ENCODE measurements around the gene YIPF7.
A peak's percentile ranks its signal among the peaks of the same experiment; 100 is the strongest.

Gene YIPF7

DNA sequence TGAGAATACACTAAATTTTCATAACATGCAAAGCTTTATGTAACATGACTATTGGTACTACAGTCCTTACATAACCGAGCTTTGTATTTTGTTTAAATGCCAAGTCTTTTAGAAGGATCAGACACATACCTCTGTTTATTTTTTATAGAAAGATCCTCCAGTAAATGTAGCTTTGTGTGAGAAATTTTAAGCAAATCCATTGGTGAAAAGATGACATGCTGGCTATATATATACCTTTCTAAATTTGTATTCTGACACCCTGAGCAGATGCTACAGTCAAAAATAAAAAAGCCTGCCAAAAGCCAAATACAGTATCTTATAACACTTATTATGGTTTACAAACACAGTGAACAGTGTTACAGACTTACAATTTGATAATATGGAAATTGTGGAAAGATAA, at the start of gene YIPF7:
Gene YIPF7 (minus strand): TSS at position 201 of the 400 bp plus-strand sequence. CDS start 1,525 bp downstream, outside the sequence.
- DNase-seq (ENCODE audit: low read depth in 1 of 2, low spot score in 1 of 2): no peak

DNA sequence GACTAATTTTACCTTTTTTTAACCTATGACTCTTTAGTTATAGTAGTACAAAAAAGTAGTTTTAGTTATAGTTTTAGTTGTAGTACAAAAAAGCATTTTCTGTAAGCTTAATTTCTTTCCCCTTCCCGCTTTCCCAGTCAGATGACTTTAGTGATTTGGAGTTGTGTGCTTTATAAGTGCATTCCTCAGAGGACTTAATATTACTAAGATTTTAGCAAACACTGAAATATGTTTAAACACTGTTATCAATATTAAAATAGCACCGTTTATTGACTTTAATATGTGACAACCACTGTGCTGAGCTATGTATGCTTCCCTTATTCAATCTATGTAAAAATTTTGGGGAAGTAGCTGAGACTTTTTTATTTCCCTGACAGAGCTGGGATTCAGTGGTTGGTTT, 49.6 kb upstream of the YIPF7 start:
- DNase-seq (ENCODE audit: low read depth in 1 of 2, low spot score in 1 of 2): no peak

DNA sequence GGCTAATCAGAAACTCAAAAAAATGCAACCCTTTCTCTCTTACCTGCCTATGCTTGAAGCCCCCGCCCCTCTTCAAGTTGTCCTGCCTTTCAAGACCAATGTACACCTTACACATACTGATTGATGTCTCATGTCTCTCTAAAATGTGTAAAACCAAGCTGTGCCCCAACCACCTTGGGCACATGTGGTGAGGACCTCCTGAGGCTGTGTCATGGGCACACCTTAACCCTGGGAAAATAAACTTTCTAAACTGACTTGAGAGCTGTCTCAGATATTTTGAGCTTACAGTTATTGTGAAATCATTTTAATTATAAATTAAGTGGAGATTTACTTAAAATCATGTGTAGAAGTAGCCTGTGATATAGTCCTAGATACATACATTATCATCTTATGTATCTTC, 49.0 kb upstream of the YIPF7 start:
- no peak for DNase-seq (ENCODE audit: low read depth in 1 of 2, low spot score in 1 of 2)

DNA sequence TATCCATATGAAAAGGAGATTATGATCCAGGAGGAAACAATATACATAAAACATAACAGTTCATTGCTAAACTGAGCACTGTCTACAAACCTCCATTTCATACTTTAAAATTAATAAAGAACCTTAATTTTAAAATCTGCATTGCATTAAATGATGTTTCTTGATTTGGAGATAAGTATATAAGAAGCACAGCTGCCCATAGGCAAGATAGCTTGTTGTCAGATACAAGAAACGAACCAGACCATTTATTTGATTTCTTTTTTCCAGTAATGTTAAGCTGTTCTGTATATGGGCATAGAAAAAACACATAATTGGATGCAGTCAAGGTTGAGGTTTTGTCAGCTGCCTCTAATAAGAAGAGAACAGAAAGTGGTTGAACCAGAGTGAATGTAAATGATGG, 33.2 kb upstream of the YIPF7 start:
- DNase-seq (ENCODE audit: low read depth in 1 of 2, low spot score in 1 of 2): no peak

DNA sequence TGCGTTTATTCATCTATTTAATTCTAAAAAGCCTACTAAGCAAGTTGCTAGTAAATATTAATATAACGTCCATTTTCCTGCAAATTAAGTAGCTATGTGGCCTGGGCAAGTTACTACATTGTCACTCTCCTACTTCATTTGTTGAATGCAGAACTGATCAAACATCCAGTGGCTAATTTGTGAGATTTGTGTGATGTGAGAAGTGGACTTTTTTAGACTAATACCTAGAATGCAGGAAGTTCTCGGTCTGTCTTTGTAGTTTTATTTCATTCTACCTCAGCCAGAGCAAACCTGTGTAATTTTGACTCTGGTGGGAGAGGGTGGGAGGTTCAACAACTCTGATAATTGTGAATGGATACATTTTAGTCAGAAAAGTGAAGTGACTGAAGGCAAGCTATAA, 27.6 kb upstream of the YIPF7 start:
- no peak for DNase-seq (ENCODE audit: low read depth in 1 of 2, low spot score in 1 of 2)

DNA sequence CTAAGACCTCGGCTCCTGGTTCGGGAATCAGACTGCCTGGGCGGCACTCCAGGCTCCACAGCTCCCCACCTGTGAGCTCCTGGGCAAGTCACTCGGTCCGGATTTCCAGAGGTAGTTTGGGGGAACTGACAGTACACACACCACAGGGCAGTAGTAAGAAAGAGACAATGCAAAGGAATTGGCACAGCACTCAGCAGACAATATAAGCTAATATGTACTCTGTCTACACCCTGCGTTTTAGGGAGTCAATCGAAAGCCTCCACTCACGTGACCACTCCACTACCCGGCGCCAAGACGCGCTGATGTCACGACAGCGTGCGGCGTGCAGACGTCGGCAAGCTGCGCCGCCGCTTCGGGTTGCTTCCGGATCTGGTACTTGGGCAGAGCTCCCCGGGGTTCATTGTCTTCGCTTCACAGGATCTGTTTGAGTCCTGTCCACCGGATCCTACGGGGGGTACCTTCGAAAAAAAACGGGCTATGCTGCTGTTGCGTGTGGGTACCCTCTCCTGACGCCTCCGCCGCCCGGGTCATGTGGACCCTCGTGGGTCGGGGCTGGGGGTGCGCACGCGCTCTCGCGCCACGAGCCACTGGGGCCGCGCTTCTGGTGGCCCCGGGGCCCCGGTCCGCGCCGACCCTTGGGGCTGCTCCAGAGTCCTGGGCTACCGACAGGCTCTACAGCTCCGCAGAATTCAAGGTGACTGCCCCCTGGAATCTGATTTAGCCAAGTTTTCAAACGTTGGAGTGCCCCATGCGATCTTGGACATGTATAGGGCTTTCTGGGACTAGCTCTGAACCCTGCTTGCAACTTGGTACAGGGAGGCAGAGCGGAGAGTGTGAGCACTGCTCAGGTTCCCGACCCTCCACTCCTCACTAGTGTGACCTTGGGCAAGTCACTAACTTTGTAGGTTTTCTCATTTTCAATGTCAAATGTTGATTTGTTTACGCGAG, 26.9 kb upstream of the YIPF7 start, which contains the start of gene GUF1:
Gene GUF1 (plus strand): TSS at position 327 of the 948 bp plus-strand sequence. CDS start 203 bp downstream, at position 530.
- DNase-seq (ENCODE audit: low read depth in 1 of 2, low spot score in 1 of 2): peak; percentile 79 to 85

DNA sequence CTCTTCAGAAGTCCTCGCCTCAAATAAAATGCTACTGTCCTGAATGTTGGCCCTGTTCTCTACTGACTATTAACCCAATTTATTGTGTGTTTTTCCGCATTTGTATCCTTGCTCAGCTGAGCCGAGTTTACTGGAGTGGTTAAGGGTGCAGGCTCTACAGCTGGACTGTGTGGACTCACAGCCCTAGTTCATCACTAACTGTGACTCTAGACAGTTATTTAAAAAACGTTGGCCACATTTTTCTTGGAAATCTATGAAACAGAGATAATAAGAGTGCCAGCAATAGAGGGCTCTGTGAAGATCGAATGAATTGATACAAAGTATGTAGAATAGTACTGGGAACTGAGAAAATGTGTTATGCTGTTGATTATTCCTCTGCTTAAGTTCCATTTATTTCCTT, 23.9 kb upstream of the YIPF7 start:
- no peak for DNase-seq (ENCODE audit: low read depth in 1 of 2, low spot score in 1 of 2)

DNA sequence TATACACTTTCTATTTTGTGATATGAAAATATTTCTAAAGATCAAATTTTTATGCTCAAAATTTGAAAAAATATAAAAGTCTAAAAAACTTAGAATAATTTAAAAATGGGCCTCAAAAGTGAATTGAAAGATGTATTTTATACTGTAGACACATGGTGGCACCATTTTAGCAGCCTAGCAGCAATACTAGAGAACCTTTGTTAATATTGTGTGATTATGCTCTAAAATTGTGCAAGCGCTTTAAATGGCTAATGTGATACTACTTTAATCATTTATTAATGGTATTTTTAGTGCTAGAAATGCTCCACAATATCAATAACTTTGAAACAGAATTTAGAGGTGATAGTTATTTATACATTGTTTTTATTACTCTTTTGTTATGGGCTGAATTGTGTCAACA, 23.0 kb upstream of the YIPF7 start:
- no peak for DNase-seq (ENCODE audit: low read depth in 1 of 2, low spot score in 1 of 2)

DNA sequence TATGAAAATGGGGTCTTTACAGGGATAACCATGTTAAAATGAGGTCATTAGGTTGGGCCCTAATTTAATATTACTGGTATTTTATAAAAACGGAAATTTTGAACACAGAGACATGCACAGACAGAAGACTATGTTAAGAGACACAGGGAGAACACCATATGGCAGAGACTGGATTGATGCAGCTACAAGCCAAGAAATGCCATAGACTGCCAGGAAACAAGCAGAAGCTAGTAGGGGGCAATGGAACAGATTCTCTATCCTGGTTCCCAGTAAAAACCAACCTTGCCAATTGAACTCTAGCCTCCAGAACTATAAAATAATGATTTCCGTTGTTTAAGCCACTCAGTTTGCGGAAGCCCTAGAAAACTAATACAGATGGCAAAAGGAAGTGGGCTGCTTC, 20.2 kb upstream of the YIPF7 start:
- DNase-seq (ENCODE audit: low read depth in 1 of 2, low spot score in 1 of 2): no peak

DNA sequence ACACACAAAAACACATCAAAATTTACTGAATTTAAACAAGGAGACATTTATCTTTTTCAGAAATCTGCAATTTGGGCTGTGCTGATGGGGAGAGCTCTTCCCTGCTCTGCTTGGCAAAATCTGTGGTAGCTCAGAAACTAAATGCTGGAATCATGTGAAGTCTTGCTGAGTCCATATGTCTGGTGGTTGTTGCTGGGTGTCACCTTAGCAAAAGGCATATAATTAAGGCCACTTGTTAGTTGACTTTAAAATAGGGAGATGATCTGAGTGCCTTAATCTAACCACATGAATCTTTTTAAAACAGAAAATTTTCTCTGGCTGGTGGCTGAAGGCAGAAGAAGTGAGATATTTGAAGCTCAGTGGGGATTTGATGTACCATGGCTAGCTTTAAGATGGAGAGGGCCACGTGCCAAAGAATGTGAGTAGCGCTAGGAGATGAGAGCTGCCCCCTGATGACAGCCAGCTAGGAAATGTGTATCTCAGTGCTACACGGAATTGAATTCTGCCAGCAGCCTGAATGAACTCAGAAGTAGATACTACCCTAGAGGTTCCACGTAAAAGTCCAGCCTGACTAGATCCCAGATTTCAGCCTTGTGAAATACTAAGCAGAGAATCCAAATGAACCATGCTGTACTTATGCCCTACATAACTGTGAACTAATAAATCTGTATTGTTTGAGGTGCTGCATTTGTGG, 19.2 kb upstream of the YIPF7 start:
- DNase-seq (ENCODE audit: low read depth in 1 of 2, low spot score in 1 of 2): no peak

DNA sequence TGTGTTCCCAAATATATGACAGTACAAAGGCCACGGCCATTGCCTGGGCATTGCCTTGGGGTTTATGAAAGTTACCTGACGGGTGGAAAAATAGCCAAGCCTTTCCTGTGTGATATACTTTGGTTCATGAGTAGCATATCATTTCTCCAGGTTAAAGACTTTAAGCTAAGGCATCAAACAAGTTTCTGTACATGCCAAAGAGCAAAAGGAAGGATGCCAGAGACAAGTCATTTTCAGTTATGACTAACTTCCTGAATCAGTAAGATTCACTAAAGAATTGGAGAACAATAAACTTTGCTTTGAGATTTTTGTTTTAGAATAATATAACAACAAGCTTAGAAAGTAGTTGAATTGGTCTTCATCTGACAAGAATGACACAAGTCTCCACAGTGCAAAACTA, 17.1 kb upstream of the YIPF7 start:
- no peak for DNase-seq (ENCODE audit: low read depth in 1 of 2, low spot score in 1 of 2)

DNA sequence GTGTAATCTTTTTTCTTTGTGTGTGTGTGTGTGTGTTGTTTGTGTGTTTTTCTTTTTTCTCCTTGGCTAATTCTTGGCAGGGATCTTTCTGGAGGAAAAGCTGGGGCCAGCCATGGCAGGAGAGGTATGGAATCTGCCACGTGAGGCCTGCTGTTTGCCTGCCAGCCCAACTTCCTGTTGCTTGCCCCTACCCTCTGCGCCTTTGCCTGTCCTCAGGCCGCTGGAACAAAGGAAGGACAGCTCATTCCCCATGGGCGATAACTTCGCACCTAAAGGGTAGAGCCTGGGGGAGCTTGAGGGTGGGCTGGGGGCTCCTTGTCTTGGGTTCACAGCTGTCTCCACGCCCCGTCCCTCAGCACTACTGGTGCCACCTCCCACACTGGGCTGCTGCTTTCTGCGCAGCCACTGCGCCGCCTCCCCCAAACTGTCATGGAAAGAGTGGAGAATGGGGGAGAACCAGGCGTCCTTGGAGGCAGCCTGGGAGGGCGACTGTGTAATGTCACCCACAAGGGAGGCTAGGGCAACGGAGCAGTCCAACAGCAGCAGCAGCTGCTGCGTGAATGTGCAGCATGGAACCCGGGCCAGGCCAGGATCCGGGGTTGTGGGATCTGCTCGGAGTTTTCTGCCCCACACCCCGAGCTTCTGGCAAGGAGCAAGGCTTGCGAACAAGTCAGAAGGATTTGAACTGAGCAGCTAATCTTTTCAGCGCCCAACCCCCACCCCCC, 12.3 kb upstream of the YIPF7 start:
- no peak for DNase-seq (ENCODE audit: low read depth in 1 of 2, low spot score in 1 of 2)

DNA sequence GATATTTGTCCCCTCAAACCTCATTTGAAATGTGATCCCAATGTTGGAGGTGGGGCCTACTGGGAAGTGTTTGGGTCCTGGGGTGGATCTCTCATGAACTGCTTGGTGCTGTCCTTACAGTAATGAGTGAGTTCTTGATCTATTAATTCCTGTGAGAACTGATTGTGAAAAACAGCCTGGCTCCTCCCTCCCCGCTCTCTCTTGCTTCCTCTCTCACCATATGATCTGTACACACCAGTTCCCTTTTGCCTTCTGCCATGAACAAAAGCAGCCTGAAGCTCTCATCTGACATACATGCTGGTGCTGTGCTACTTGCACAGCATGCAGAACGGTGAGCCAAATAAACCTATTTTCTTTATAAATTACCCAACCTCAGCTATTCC, 11.2 kb upstream of the YIPF7 start:
- DNase-seq (ENCODE audit: low read depth in 1 of 2, low spot score in 1 of 2): no peak

DNA sequence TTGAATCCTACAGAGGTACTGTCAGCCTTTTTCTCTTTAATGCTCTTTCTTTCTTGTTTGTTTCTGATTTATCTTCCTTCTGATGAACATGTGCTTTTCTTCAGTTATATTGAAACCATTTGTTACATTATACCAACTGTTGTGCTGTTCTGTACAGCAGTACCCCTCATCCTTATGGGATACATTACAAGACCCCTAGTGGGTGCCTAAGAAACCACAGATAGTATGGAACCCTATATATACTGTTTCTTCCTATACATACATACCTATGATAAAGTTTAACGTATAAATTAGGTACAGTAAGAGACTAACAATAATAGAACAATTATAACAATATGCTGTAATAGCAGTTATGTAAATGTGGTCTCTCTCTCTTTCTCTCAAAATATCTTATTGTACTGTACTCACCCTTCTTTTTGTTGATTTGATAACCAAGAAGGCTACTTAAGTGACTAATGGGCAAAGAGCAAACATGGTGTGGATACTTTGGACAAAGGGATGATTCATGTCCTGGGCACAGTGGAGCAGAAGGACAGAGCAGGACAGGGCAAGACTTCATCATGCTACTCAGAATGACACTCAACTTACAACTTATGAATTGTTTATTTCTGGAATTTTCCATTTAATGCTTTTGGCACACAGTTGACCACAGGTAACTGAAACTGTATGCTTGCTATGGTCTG, 10.7 kb upstream of the YIPF7 start:
- DNase-seq (ENCODE audit: low read depth in 1 of 2, low spot score in 1 of 2): no peak

DNA sequence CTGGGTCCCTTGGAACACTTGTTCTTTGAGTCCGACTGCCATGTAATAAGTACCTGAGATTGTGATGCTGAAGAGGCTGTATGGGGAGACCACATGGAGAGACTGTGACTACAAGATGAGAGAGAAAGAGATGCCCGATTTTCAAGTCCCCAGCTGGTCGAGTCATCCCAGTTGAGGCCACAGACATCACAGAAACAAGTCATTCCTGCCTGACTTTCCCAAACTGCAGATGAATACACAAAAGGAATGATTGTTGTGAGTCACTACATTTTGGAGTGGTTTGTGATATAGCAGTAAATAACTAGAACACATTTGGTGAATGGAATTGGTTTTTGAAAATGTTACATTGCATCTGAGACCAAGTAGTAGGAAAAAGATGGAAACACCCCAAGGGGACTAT, 9.0 kb upstream of the YIPF7 start:
- no peak for DNase-seq (ENCODE audit: low read depth in 1 of 2, low spot score in 1 of 2)

DNA sequence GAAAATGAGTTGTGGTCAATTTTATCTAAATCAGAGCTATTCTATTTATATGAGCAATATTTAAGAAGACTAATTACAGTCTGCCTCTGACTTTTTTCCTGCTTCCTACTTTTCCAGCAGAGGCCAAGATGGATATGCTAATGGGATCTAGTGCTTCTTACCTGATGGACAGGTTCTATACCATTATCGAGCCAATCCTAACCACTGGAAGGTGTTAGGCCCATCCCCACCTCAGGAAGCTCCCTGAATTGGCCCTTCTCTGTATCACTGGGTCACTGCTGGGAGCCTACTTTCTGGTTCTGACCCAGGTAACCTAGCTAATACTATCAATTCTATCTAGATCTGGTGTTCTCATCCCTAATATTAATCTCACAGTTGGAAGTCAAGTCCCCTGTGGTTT, 577 bp upstream of the YIPF7 start:
- no peak for DNase-seq (ENCODE audit: low read depth in 1 of 2, low spot score in 1 of 2)

DNA sequence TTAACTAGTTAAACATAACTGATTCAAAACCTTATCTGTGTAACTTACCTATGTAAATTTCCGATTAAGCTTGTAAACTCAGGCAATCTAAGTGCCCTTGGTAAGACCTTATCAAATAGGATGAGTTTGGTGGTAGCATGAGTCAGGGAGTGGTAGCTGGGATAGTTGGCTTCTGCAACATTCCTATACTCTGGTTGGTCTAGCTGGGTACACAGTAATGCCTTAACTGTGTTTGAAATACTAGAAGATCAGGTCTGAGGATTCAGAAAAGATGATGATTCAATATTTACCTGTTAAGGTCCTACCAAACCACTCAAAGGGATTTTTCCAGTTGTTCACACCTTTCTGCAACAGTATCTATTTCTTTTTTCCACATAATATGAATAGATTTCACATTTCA, 5.3 kb downstream of the YIPF7 start:
- no peak for DNase-seq (ENCODE audit: low read depth in 1 of 2, low spot score in 1 of 2)

DNA sequence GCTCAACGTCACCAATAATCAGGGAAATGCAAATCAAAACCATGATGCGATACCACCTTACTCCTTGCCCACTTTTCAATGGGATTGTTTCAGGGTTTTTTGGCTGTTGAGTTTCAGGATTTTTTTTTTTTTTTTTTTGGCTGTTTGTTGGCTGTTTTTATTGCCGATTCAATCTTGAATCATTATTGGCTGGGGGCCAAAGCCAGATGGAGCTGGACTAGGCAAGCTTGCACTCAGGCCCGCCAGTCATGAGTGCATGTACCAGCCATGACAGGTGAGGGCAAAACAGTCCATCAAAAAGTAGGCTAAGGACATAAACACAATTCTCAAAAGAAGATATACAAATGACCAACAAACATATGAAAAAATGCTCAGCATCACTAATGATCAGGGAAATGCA, 13.3 kb downstream of the YIPF7 start:
- no peak for DNase-seq (ENCODE audit: low read depth in 1 of 2, low spot score in 1 of 2)

DNA sequence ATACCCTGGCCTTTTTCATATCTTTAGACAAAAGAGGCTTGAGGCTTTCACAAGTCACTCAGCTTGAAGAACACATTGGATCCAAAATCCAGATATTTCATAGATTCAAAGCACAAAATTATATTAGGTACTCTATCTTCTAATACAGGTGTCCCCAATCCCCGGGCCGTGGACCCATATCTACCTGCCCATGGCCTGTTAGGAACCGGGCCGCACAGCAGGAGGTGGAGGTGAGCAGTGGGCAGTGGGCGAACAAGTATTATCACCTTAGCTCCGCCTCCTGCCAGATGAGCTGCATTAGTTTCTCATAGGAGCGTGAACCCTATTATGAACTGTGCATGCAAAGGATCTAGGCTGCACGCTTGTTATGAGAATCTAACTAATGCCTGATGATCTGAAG, 18.7 kb downstream of the YIPF7 start:
- DNase-seq (ENCODE audit: low read depth in 1 of 2, low spot score in 1 of 2): no peak

DNA sequence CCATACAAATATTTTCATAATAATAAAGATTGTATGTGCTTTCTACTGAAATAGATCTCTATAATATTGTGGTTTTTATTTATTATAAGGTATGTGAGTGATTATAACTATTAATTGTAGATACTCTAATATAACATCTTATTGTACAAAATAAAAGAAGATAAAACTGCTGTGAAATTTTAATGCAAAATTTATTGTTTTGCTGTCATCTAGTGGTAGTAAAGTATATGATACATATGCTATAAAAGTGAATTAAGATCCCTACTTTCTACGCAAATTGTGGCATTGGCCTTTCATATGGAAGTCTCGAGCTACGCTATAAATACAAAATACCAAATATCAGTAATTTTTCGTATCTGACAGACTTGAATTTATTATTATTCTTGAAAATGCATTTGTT, 19.3 kb downstream of the YIPF7 start:
- DNase-seq (ENCODE audit: low read depth in 1 of 2, low spot score in 1 of 2): no peak

DNA sequence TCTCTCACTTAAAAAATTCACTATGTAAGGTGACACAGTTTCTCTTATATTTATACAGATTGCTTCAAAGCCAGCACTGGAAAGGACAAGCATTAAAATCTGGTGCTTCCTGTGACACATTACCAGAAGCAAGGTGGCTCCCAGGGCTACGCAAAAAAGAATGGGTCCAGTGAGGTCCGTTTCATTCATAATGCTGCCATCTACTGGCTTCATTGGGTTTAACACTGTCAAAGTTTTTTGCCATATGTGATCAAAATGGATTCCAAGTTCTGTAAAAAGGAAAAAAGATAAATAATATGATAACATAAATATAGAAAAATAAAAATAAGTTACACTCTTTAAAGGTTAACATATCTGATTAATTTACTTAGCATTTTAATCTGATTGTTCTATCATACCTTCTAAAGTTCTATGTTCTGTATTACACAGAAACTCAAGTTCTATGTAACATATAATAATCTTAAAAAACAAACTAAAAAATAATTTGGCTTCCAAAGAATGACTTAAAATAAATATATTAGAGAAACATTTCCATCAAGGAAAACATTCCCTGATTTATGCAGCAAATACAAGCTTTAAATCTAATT, 22.1 kb downstream of the YIPF7 start:
- DNase-seq (ENCODE audit: low read depth in 1 of 2, low spot score in 1 of 2): peak in 1 of 2 donors; percentile 35

All from activated CD4-positive, alpha-beta T cell treated with anti-CD3 and anti-CD28 coated beads, Interleukin-2, amount 50 U/mL, for 24 hours (primary cell).